Gastrocnemius medialis (tissue), 4 donors: ENCODE data around the gene GOLGA8B.
"Not testable (repeated sequence)": the region's sequence is repeated elsewhere in the genome, so short reads cannot be mapped to it uniquely, and the experiment has no call there.

ENCODE experiments used
- POLR2A ChIP-seq, 2 donors: fragments of 450-650 bp; IDR thresholded peaks; one replicate each; pipeline ENCODE4 v1.6.1; 2017; ENCODE audit warnings: antibody characterized with exemption in 2 of 2, mild to moderate bottlenecking in 2 of 2, moderate library complexity in 2 of 2
- TF ChIP-seq, protein P1 (sequence below), 5 experiments: fragments of 450-650 bp in 3 of 5; fragments of 200-600 bp in 2 of 5; sonication (generic) in 2 of 5; IDR thresholded peaks in 4 of 5; conservative IDR thresholded peaks in 1 of 5; 1 replicate in 4 of 5; 2 replicates in 1 of 5; pipeline ENCODE4 v1.5.1; 2016 to 2019; ENCODE audit warnings: antibody characterized with exemption in 5 of 5, mild to moderate bottlenecking in 3 of 5, moderate library complexity in 3 of 5

DNA sequence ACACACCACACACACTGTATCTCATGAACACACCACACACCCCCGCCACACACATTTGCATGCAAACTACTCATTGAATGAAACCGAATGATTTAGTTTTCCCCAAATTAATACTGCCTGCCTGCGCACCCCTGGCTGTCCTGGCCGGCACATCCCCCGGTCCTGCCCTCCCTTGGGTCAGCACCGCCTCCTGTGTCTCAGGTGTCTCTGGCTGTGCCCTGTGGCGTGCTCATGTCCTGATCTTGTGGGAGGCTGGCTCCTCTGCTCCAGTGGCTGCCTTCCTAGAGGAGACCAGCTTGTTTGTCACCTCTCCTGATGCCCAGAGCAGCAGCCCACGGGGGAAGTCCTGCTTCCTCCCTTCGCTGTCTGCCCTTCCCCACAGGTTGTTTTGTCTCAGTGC lies 28.7 kb downstream of the GOLGA8B start:
- TF ChIP-seq POLR2A (IDR thresholded peaks at IDR 0.05) = not testable (repeated sequence)
- TF ChIP-seq, protein P1, sequence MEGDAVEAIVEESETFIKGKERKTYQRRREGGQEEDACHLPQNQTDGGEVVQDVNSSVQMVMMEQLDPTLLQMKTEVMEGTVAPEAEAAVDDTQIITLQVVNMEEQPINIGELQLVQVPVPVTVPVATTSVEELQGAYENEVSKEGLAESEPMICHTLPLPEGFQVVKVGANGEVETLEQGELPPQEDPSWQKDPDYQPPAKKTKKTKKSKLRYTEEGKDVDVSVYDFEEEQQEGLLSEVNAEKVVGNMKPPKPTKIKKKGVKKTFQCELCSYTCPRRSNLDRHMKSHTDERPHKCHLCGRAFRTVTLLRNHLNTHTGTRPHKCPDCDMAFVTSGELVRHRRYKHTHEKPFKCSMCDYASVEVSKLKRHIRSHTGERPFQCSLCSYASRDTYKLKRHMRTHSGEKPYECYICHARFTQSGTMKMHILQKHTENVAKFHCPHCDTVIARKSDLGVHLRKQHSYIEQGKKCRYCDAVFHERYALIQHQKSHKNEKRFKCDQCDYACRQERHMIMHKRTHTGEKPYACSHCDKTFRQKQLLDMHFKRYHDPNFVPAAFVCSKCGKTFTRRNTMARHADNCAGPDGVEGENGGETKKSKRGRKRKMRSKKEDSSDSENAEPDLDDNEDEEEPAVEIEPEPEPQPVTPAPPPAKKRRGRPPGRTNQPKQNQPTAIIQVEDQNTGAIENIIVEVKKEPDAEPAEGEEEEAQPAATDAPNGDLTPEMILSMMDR (IDR thresholded peaks at IDR 0.05 in 4 of 5, conservative IDR thresholded peaks at IDR 0.05 in 1 of 5) = not testable (repeated sequence)
